Uterus (tissue), 4 donors: ENCODE results near the gene TANC1. TPM values are rescaled to one million over a fixed set of nuclear protein-coding genes. Genes with fewer than 3 reads are reported as not detected.

ENCODE experiments used
- DNase-seq, 2 donors: peaks; one replicate each; pipeline ENCODE4 v3.0.0-alpha.2; 2019 to 2020
- H3K27ac ChIP-seq, 2 donors: fragments of 200-600 bp; sonication (generic); 1 replicate in 1 of 2; 2 replicates in 1 of 2; pipeline ENCODE4 v1.5.1; 2016 to 2018
- H3K27me3 ChIP-seq, 2 donors: fragments of 200-600 bp; sonication (generic); one replicate each; pipeline ENCODE4 v1.5.1; 2018 to 2019; ENCODE audit warnings: control low read depth in 1 of 2
- H3K36me3 ChIP-seq, 2 donors: fragments of 200-600 bp; sonication (generic); one replicate each; pipeline ENCODE4 v1.5.1; 2019; ENCODE audit warnings: control low read depth in 1 of 2
- H3K4me1 ChIP-seq, 2 donors: fragments of 200-600 bp; sonication (generic); one replicate each; pipeline ENCODE4 v1.5.1; 2018 to 2019; ENCODE audit warnings: control low read depth in 1 of 2
- H3K4me3 ChIP-seq, 2 donors: fragments of 200-600 bp; sonication (generic); 1 replicate in 1 of 2; 2 replicates in 1 of 2; pipeline ENCODE4 v1.5.1; 2018 to 2019; ENCODE audit warnings: mild to moderate bottlenecking in 1 of 2
- H3K9me3 ChIP-seq, 2 donors: fragments of 200-600 bp; sonication (generic); one replicate each; pipeline ENCODE4 v1.5.1; 2019; ENCODE audit warnings: control low read depth in 1 of 2
- CTCF ChIP-seq, 4 experiments: fragments of 200-600 bp in 2 of 4; fragments of 450-650 bp in 2 of 4; sonication (generic) in 2 of 4; IDR thresholded peaks; one replicate each; pipeline ENCODE4 v1.5.1; 2016 to 2019; ENCODE audit warnings: antibody characterized with exemption in 4 of 4, mild to moderate bottlenecking in 2 of 4, moderate library complexity in 1 of 4
- POLR2A ChIP-seq, 2 donors: fragments of 450-650 bp; IDR thresholded peaks; one replicate each; pipeline ENCODE4 v1.6.1; 2016; ENCODE audit warnings: antibody characterized with exemption in 2 of 2, mild to moderate bottlenecking in 1 of 2, moderate library complexity in 1 of 2
- intact Hi-C: fragments of 100-400 bp; cut with DNase I; formaldehyde crosslinking; loops from one replicate; pipeline ENCODE4 v1.15.1; 2023; ENCODE audit warnings: low total_unique reads
- total RNA-seq, 4 donors: library from RNA; depleted of rRNA in 3 of 4; stranded (reverse); fragments of >200 nt in 3 of 4; gene quantifications; one replicate each; pipeline versions ENCODE4 v1.1.0 to v1.2.4, GENCODE V29; 2014 to 2023
- donor health status: DM: yes; HTN: yes; CAD: no.

Gene TANC1
- total RNA-seq, 4 donors from 2014 or later, result 34.7 to 92.7 (median 67.4) TPM

- Histone ChIP-seq H3K27ac (peak overlapping the region in 1 of 2 donors; percentile 48), H3K36me3 (no peaks in the 10 kb centered on the region), H3K9me3 (no peaks in the 10 kb centered on the region), H3K4me3 (no peak overlapping the region), H3K4me1 (peaks cover 0 to 6% of the 10 kb centered on the region in 2 donors), H3K27me3 (no peaks in the 10 kb centered on the region)
- intact Hi-C loops, result no loop called here
- no peak for DNase-seq
- TF ChIP-seq POLR2A (IDR thresholded peaks at IDR 0.05), result no peak
- TF ChIP-seq CTCF (IDR thresholded peaks at IDR 0.05), result no peak
Observed at GRCh38 chr2:159129824-159130223, 161.4 kb downstream of the TANC1 start.

- Histone ChIP-seq H3K4me3 (no peak overlapping the region), H3K36me3 (no peaks in the 10 kb centered on the region), H3K9me3 (no peaks in the 10 kb centered on the region), H3K4me1 (peaks cover 0 to 7% of the 10 kb centered on the region in 2 donors), H3K27me3 (no peaks in the 10 kb centered on the region), H3K27ac (peak overlapping the region in 1 of 2 donors; percentile 63)
- intact Hi-C loops, result no loop called here
- no peak for DNase-seq
- TF ChIP-seq POLR2A (IDR thresholded peaks at IDR 0.05) (no peak), CTCF (IDR thresholded peaks at IDR 0.05) (no peak)
Observed at GRCh38 chr2:159130302-159130701, 161.9 kb downstream of the TANC1 start.

- TF ChIP-seq CTCF (IDR thresholded peaks at IDR 0.05) (no peak), POLR2A (IDR thresholded peaks at IDR 0.05) (no peak)
- no peaks in the 10 kb centered on the region for H3K9me3 ChIP-seq
- H3K27me3 ChIP-seq, result no peaks in the 10 kb centered on the region
- H3K4me3 ChIP-seq, result no peak overlapping the region
- H3K4me1 ChIP-seq, result peaks cover 0 to 10% of the 10 kb centered on the region in 2 donors
- intact Hi-C loops, result no loop called here
- H3K27ac ChIP-seq, result peak overlapping the region; percentile 17 to 63
- H3K36me3 ChIP-seq, result no peaks in the 10 kb centered on the region
- no peak for DNase-seq
Observed at GRCh38 chr2:159131267-159131913, 162.9 kb downstream of the TANC1 start.

GRCh38 chr2:159131914-159132281, 163.5 kb downstream of the TANC1 start:
- H3K27me3 ChIP-seq, result no peaks in the 10 kb centered on the region
- intact Hi-C loops, result no loop called here
- no peak overlapping the region for H3K4me3 ChIP-seq
- H3K9me3 ChIP-seq, result no peaks in the 10 kb centered on the region
- H3K36me3 ChIP-seq, result no peaks in the 10 kb centered on the region
- peak overlapping the region; percentile 17 to 63 for H3K27ac ChIP-seq
- DNase-seq, result no peak
- peaks cover 0 to 10% of the 10 kb centered on the region in 2 donors for H3K4me1 ChIP-seq
- TF ChIP-seq POLR2A (IDR thresholded peaks at IDR 0.05), result no peak
- TF ChIP-seq CTCF (IDR thresholded peaks at IDR 0.05), result no peak

GRCh38 chr2:159133797-159134196, 165.4 kb downstream of the TANC1 start:
- intact Hi-C loops, result no loop called here
- Histone ChIP-seq H3K27me3 (no peaks in the 10 kb centered on the region), H3K9me3 (no peaks in the 10 kb centered on the region), H3K27ac (no peak overlapping the region), H3K4me1 (peaks cover 6 to 10% of the 10 kb centered on the region in 2 donors), H3K36me3 (no peaks in the 10 kb centered on the region), H3K4me3 (no peak overlapping the region)
- DNase-seq, result no peak
- peak in 1 of 4 experiments; percentile 23 for TF ChIP-seq CTCF (IDR thresholded peaks at IDR 0.05)
- no peak for TF ChIP-seq POLR2A (IDR thresholded peaks at IDR 0.05)
